GM19239 (cell line): ENCODE measurements around the gene NSDHL.
A peak's percentile ranks its signal among the peaks of the same experiment; 100 is the strongest.

Experiments used
- DNase-seq: peaks from one replicate; pipeline ENCODE4 v3.0.0; 2011; ENCODE audit warnings: low spot score; ENCODE audit not compliant: insufficient read length
- FAIRE-seq: peaks from 2 replicates; lab custom pipeline; 2011; peaks lifted over from hg19 to GRCh38; lab: Jason Lieb, UNC

The NSDHL gene

GRCh38 chrX:152892499-152892898 is 61.6 kb downstream of the NSDHL start:
- DNase-seq, result no peak
- FAIRE-seq, result peak; percentile 74

GRCh38 chrX:152892999-152893891 is 62.4 kb downstream of the NSDHL start:
- FAIRE-seq, result no peak
- no peak for DNase-seq

- FAIRE-seq (no peak), DNase-seq (no peak)
Measured at GRCh38 chrX:152893980-152894610, 63.2 kb downstream of the NSDHL start.

- FAIRE-seq, result no peak
- DNase-seq, result no peak
Measured at GRCh38 chrX:152895121-152895520, 64.3 kb downstream of the NSDHL start.

- DNase-seq (no peak), FAIRE-seq (no peak)
Measured at GRCh38 chrX:152895724-152896420, 65.0 kb downstream of the NSDHL start.

- no peak for FAIRE-seq
- no peak for DNase-seq
Measured at GRCh38 chrX:152896450-152896849, 65.6 kb downstream of the NSDHL start.

- no peak for FAIRE-seq
- no peak for DNase-seq
Measured at GRCh38 chrX:152897222-152898131, 66.6 kb downstream of the NSDHL start, which contains the start of gene ZNF185. TSS of gene ZNF185 (plus strand) at chrX:152898067. CDS start at chrX:152914490, 16,423 bp downstream.

GRCh38 chrX:152898442-152898841 is 67.6 kb downstream of the NSDHL start:
- FAIRE-seq (no peak), DNase-seq (no peak)

GRCh38 chrX:152899111-152899873 is 68.4 kb downstream of the NSDHL start:
- no peak for DNase-seq
- no peak for FAIRE-seq

GRCh38 chrX:152899874-152900719 is 69.2 kb downstream of the NSDHL start:
- DNase-seq (no peak), FAIRE-seq (no peak)

- DNase-seq (no peak), FAIRE-seq (no peak)
Measured at GRCh38 chrX:152900937-152901445, 70.1 kb downstream of the NSDHL start.

GRCh38 chrX:152901816-152902501 is 71.1 kb downstream of the NSDHL start:
- FAIRE-seq (no peak), DNase-seq (no peak)

- FAIRE-seq, result no peak
- DNase-seq, result no peak
Measured at GRCh38 chrX:152902502-152902820, 71.6 kb downstream of the NSDHL start.

- DNase-seq, result no peak
- no peak for FAIRE-seq
Measured at GRCh38 chrX:152903589-152903988, 72.7 kb downstream of the NSDHL start.

GRCh38 chrX:152904151-152905080 is 73.6 kb downstream of the NSDHL start:
- FAIRE-seq (peak; percentile 83), DNase-seq (peak; percentile 55)

- DNase-seq, result no peak
- FAIRE-seq, result no peak
Measured at GRCh38 chrX:152905081-152905420, 74.2 kb downstream of the NSDHL start.
